Measurements from ENCODE around the gene GFOD1.
A peak's percentile ranks its signal among the peaks of the same experiment; 100 is the strongest.

GFOD1 gene

DNA sequence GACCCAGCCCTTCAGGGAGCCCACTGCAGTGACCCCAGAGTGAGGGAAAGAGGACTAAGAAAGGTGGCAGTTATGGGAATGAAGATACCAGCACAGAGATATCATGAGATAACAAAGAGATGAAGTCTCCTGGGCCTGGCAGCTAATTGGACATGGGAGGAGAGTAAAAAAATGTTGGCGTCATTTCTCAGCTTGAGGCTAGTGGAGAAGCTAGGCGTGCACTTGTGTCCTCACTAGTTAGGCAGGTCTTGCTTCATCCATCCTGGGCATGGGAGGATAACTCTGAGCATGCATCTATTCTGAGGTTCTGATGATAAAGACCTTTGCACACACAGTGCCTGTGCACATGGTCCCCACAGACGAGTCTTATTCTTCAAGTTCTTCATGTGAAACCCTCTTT, 4.1 kb upstream of the GFOD1 start:
- Histone ChIP-seq H3K4me1 (ENCODE audit: low read depth, poor library complexity, severe bottlenecking) (no peaks in the 10 kb centered on the region), H3K27ac (no peak overlapping the region), H2AFZ (ENCODE audit: low read depth) (no peak overlapping the region), H3K9ac (no peak overlapping the region), H3K79me2 (ENCODE audit: insufficient read depth, low read depth) (no peaks in the 10 kb centered on the region), H3K4me3 (IDR thresholded peaks at IDR 0.05; ENCODE audit: insufficient read depth, low read depth, low read length) (no peak overlapping the region), H3K4me2 (no peak overlapping the region), H3K36me3 (ENCODE audit: insufficient read depth) (no peaks in the 10 kb centered on the region), H3K27me3 (ENCODE audit: insufficient read depth, low read depth) (no peaks in the 10 kb centered on the region), H4K20me1 (ENCODE audit: insufficient read depth) (no peaks in the 10 kb centered on the region)
- no peak for TF ChIP-seq CTCF (conservative IDR thresholded peaks at IDR 0.05; ENCODE audit: low read depth, low read length)

DNA sequence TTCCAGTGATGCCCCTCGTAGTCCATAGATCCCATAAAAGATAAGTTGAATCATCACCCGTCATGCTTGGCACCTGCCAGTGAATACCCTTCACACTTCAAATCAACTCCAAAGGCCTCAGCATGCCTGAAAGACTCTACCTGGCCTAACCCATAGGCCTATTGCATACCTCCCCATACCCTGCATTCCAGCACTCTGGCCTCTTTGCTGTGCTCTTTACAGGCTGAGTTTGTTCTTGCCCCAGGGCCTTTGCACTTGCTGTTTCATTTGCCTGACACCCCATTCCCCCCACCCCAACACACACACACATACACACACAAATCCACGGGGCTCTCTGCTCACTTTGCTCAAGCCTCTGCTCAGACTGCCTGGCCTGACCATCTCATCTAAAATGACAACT, 3.0 kb upstream of the GFOD1 start:
- no peak for TF ChIP-seq CTCF (conservative IDR thresholded peaks at IDR 0.05; ENCODE audit: low read depth, low read length)
- H3K27me3 ChIP-seq (ENCODE audit: insufficient read depth, low read depth) = no peaks in the 10 kb centered on the region
- no peak overlapping the region for H3K4me3 ChIP-seq (IDR thresholded peaks at IDR 0.05; ENCODE audit: insufficient read depth, low read depth, low read length)
- H3K36me3 ChIP-seq (ENCODE audit: insufficient read depth) = no peaks in the 10 kb centered on the region
- H4K20me1 ChIP-seq (ENCODE audit: insufficient read depth) = no peaks in the 10 kb centered on the region
- no peak overlapping the region for H3K9ac ChIP-seq
- H3K4me1 ChIP-seq (ENCODE audit: low read depth, poor library complexity, severe bottlenecking) = peaks cover 2% of the 10 kb centered on the region
- no peak overlapping the region for H2AFZ ChIP-seq (ENCODE audit: low read depth)
- no peak overlapping the region for H3K27ac ChIP-seq
- no peaks in the 10 kb centered on the region for H3K79me2 ChIP-seq (ENCODE audit: insufficient read depth, low read depth)
- no peak overlapping the region for H3K4me2 ChIP-seq

DNA sequence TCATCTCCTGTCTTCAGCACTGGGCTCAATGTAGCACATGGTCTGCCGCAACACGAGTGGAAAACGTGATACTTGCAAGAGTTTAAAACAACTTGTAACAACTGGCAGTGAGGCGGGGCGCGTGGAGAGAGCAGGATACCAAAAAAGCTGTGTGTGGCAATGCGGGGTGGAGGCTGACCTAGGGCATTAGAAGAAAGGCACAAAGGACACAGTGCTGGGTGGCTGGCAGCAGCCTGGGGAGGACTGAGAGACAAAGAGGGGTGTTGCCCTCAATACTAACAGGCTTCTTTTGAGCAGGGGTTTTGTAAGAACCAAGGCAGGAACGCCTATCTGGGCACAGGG, 1.5 kb upstream of the GFOD1 start:
- Histone ChIP-seq H3K36me3 (ENCODE audit: insufficient read depth) (no peaks in the 10 kb centered on the region), H3K4me1 (ENCODE audit: low read depth, poor library complexity, severe bottlenecking) (peaks cover 11% of the 10 kb centered on the region), H2AFZ (ENCODE audit: low read depth) (no peak overlapping the region), H3K79me2 (ENCODE audit: insufficient read depth, low read depth) (peaks cover 12% of the 10 kb centered on the region; the same call in 1 of the 2 replicates), H3K27me3 (ENCODE audit: insufficient read depth, low read depth) (no peaks in the 10 kb centered on the region), H3K9ac (no peak overlapping the region), H3K4me3 (IDR thresholded peaks at IDR 0.05; ENCODE audit: insufficient read depth, low read depth, low read length) (no peak overlapping the region), H3K4me2 (no peak overlapping the region), H4K20me1 (ENCODE audit: insufficient read depth) (no peaks in the 10 kb centered on the region), H3K27ac (no peak overlapping the region)
- no peak for TF ChIP-seq CTCF (conservative IDR thresholded peaks at IDR 0.05; ENCODE audit: low read depth, low read length)

DNA sequence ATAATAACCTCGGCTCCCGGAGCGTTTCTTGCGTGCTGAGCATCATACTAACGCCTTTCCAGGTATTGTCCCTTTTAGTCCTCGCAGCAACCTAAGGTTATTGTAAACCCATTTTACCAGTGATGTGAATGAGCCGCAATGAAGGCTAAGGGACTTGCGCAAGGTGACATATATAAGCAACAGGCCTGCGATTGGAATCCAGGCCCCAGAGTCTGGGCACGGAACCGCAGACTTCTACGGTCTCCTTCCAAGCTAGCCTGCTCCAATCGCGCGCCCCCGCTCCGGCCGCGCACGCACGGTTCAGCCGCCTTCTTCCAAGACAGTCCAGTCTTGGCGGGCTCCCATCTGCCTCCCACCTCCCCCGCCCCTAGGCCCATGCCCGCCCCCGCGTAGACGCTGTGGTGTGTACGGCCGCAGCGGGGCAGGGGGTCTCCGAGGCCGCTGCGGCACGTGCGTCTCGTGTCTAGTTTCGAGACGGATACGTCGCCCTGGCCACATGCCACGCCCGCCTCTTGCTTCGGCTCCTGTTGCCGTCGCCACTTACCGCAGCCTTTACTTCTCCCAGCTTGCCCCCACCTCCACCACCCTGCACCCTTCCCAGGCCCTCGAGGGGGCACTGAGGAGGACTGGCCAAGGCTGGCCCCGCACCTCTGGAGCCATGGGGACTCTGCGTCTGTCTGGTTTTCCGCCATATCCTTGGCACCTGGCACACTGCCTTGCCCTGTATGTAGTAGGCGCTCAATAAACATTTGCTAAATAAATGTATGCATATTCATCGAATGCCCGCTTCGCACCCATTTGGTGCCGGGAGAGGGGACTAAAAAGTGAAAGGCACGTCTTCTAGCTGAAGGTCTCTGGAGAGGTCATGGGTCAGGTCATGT, 855 bp upstream of the GFOD1 start:
- no peak for TF ChIP-seq CTCF (conservative IDR thresholded peaks at IDR 0.05; ENCODE audit: low read depth, low read length)
- Histone ChIP-seq H3K4me2 (peak overlapping the region; percentile 100), H3K36me3 (ENCODE audit: insufficient read depth) (no peaks in the 10 kb centered on the region), H3K79me2 (ENCODE audit: insufficient read depth, low read depth) (peaks cover 12% of the 10 kb centered on the region; the same call in 1 of the 2 replicates), H2AFZ (ENCODE audit: low read depth) (peak overlapping the region; percentile 99), H3K9ac (no peak overlapping the region), H3K4me1 (ENCODE audit: low read depth, poor library complexity, severe bottlenecking) (peaks cover 11% of the 10 kb centered on the region), H3K27me3 (ENCODE audit: insufficient read depth, low read depth) (no peaks in the 10 kb centered on the region), H3K4me3 (IDR thresholded peaks at IDR 0.05; ENCODE audit: insufficient read depth, low read depth, low read length) (no peak overlapping the region), H4K20me1 (ENCODE audit: insufficient read depth) (no peaks in the 10 kb centered on the region), H3K27ac (no peak overlapping the region)
